NT2/D1 (cell line): ENCODE measurements around the gene EXD3.

ENCODE experiments used
- YY1 ChIP-seq: IDR thresholded peaks from 2 replicates; pipeline ENCODE4 v1.6.1; 2011; ENCODE audit not compliant: insufficient read length, insufficient read depth
- ZNF274 ChIP-seq: IDR thresholded peaks from 2 replicates; pipeline ENCODE4 v1.6.1; 2011; ENCODE audit warnings: mild to moderate bottlenecking, low read depth, low read length

GRCh38 chr9:137445930-137446431 lies 23.0 kb upstream of the EXD3 start:
- TF ChIP-seq YY1 (no peak), ZNF274 (no peak)
